Neural progenitor cell (in vitro differentiated cells): ENCODE results near the gene PILRA.

Experiments used
- CTCF ChIP-seq: fragments of 200-600 bp; sonication (generic); IDR thresholded peaks from 2 replicates; pipeline ENCODE4 v1.5.1; 2017; ENCODE audit warnings: antibody characterized with exemption, mild to moderate bottlenecking
- EZH2 ChIP-seq: fragments of 200-600 bp; sonication (generic); IDR thresholded peaks from 2 replicates; pipeline ENCODE4 v1.6.1; 2017; ENCODE audit warnings: antibody characterized with exemption, mild to moderate bottlenecking, moderate library complexity
- EZH2phosphoT487 ChIP-seq: fragments of 200-600 bp; sonication (generic); IDR thresholded peaks from 2 replicates; pipeline ENCODE4 v1.6.1; 2017; ENCODE audit warnings: antibody characterized with exemption

GRCh38 chr7:100413346-100413745 is 40.1 kb downstream of the PILRA start:
- TF ChIP-seq CTCF = no peak
- no peak for TF ChIP-seq EZH2
- TF ChIP-seq EZH2phosphoT487 = no peak
